ENCODE results near the gene SHOX. TPM values are rescaled to one million over a fixed set of nuclear protein-coding genes. Genes with fewer than 3 reads are reported as not detected.

SHOX gene
- total and polyA plus RNA-seq, 10 of the 15 experiments (the other 5 are each of a cell fraction or from before 2014, with no cell fraction given) = 0.42 TPM; not detected in 9

DNA sequence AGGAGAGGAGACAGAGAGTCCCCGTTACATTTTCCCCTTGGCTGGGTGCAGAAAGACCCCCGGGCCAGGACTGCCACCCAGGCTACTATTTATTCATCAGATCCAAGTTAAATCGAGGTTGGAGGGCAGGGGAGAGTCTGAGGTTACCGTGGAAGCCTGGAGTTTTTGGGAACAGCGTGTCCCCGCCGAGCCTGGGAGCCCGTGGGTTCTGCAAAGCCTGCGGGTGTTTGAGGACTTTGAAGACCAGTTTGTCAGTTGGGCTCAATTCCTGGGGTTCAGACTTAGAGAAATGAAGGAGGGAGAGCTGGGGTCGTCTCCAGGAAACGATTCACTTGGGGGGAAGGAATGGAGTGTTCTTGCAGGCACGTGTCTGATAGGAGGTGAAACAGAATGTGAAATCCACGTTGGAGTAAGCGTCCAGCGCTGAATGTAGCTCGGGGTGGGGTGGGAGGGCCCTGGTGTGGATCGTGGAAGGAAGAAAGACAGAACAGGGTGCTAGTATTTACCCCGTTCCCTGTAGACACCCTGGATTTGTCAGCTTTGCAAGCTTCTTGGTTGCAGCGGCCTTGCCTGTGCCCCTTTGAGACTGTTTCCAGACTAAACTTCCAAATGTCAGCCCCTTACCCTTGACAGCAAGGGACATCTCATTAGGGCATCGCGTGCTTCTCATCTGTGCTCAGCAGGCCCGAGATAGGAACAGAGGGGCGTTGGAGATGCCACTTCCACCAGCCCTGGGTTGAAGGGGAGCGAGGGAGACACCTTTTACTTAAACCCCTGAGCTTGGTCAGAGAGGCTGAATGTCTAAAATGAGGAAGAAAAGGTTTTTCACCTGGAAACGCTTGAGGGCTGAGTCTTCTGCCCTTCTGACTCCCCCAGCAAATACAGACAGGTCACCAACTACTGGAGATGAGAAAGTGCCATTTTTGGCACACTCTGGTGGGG, 2.7 kb downstream of the SHOX start:
- no peaks in the 10 kb centered on the region for H4K20me1 ChIP-seq (ENCODE audit: control insufficient read depth, insufficient read depth)
- no peaks in the 10 kb centered on the region for H3K4me1 ChIP-seq (ENCODE audit: control insufficient read depth, insufficient read depth, low read length)
- no peaks in the 10 kb centered on the region for H3K27me3 ChIP-seq (replicated peaks in 1 of 2; ENCODE audit: control insufficient read depth in 2 of 2, insufficient read depth in 2 of 2, low read length in 1 of 2)
- ChIA-PET SMC1A (ENCODE audit: uncharacterized antibody, unreplicated experiment) (no interaction called here), CTCF (no interaction called here), POLR2A (no interaction called here), RAD21 (ENCODE audit: unreplicated experiment) (no interaction called here)
- H3K9ac ChIP-seq (ENCODE audit: control insufficient read depth, insufficient read depth, low read length) = no peak overlapping the region
- H3K4me3 ChIP-seq = no peak overlapping the region
- H3K4me2 ChIP-seq (ENCODE audit: control insufficient read depth, insufficient read depth) = no peak overlapping the region
- 17% methylated on average over 25 of the region's 25 CpGs for WGBS (ENCODE audit: insufficient coverage, insufficient replicate concordance, low lambda C conversion rate, missing lambda C conversion rate)
- in situ Hi-C loops (cut with MboI) = no loop called here
- H3K9me3 ChIP-seq (replicated peaks; ENCODE audit: control insufficient read depth, insufficient read depth, low read length) = no peaks in the 10 kb centered on the region; the same call in 2 of the 3 replicates
- no peaks in the 10 kb centered on the region for H3K36me3 ChIP-seq (ENCODE audit: control insufficient read depth in 2 of 2, insufficient read depth in 2 of 2, low read length in 1 of 2)
- ATAC-seq (no peak), FAIRE-seq (no peak), DNase-seq (ENCODE audit: low read depth, low spot score) (no peak)
- H3K79me2 ChIP-seq (ENCODE audit: control insufficient read depth, insufficient read depth, low read length) = no peaks in the 10 kb centered on the region
- no peak overlapping the region for H3K27ac ChIP-seq (ENCODE audit: control insufficient read depth, insufficient read depth)
- no TSS peak for BruUV-seq (replicated peaks)
- intact Hi-C loops (cut with micrococcal nuclease; ENCODE audit: unreplicated experiment) = no loop called here
- no peak overlapping the region for H2AFZ ChIP-seq (ENCODE audit: control insufficient read depth, low read depth, low read length)
- no peak for TF ChIP-seq DPF2 (IDR thresholded peaks at IDR 0.05)
- TF ChIP-seq, protein P1, sequence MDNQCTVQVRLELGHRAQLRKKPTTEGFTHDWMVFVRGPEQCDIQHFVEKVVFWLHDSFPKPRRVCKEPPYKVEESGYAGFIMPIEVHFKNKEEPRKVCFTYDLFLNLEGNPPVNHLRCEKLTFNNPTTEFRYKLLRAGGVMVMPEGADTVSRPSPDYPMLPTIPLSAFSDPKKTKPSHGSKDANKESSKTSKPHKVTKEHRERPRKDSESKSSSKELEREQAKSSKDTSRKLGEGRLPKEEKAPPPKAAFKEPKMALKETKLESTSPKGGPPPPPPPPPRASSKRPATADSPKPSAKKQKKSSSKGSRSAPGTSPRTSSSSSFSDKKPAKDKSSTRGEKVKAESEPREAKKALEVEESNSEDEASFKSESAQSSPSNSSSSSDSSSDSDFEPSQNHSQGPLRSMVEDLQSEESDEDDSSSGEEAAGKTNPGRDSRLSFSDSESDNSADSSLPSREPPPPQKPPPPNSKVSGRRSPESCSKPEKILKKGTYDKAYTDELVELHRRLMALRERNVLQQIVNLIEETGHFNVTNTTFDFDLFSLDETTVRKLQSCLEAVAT (IDR thresholded peaks at IDR 0.05) = no peak
- no peak for TF ChIP-seq RAD21 (IDR thresholded peaks at IDR 0.05; ENCODE audit: insufficient read depth, low read depth, low read length)
- TF ChIP-seq, protein P2, sequence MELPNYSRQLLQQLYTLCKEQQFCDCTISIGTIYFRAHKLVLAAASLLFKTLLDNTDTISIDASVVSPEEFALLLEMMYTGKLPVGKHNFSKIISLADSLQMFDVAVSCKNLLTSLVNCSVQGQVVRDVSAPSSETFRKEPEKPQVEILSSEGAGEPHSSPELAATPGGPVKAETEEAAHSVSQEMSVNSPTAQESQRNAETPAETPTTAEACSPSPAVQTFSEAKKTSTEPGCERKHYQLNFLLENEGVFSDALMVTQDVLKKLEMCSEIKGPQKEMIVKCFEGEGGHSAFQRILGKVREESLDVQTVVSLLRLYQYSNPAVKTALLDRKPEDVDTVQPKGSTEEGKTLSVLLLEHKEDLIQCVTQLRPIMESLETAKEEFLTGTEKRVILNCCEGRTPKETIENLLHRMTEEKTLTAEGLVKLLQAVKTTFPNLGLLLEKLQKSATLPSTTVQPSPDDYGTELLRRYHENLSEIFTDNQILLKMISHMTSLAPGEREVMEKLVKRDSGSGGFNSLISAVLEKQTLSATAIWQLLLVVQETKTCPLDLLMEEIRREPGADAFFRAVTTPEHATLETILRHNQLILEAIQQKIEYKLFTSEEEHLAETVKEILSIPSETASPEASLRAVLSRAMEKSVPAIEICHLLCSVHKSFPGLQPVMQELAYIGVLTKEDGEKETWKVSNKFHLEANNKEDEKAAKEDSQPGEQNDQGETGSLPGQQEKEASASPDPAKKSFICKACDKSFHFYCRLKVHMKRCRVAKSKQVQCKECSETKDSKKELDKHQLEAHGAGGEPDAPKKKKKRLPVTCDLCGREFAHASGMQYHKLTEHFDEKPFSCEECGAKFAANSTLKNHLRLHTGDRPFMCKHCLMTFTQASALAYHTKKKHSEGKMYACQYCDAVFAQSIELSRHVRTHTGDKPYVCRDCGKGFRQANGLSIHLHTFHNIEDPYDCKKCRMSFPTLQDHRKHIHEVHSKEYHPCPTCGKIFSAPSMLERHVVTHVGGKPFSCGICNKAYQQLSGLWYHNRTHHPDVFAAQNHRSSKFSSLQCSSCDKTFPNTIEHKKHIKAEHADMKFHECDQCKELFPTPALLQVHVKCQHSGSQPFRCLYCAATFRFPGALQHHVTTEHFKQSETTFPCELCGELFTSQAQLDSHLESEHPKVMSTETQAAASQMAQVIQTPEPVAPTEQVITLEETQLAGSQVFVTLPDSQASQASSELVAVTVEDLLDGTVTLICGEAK (IDR thresholded peaks at IDR 0.05; ENCODE audit: borderline replicate concordance) = no peak
- TF ChIP-seq ZNF592 (IDR thresholded peaks at IDR 0.05) = no peak
- TF ChIP-seq BMI1 (IDR thresholded peaks at IDR 0.05; ENCODE audit: borderline replicate concordance) = no peak
- no peak for TF ChIP-seq ZBTB4 (CRISPR knock-in tag; IDR thresholded peaks at IDR 0.05)
- TF ChIP-seq IKZF1 (conservative IDR thresholded peaks at IDR 0.05) = no peak
- TF ChIP-seq JUNB (IDR thresholded peaks at IDR 0.05) = no peak

All from GM12878 (cell line).